Large intestine (tissue), 3 donors: Measurements from ENCODE around the gene THSD4. TPM values are rescaled to one million over a fixed set of nuclear protein-coding genes. Genes with fewer than 3 reads are reported as not detected.
"Not testable (repeated sequence)": the region's sequence is repeated elsewhere in the genome, so short reads cannot be mapped to it uniquely, and the experiment has no call there.

ENCODE experiments used
- DNase-seq, 2 donors: peaks; one replicate each; pipeline versions ENCODE4 v3.0.0 to v3.0.0-alpha.2; 2013
- H3K27ac ChIP-seq: one replicate; pipeline ENCODE4 v1.5.1; 2013; ENCODE audit warnings: low read length
- H3K27me3 ChIP-seq: 2 replicates; pipeline ENCODE4 v1.6.1; 2013; ENCODE audit warnings: low read length; ENCODE audit not compliant: control insufficient read depth, insufficient read depth
- H3K36me3 ChIP-seq: 2 replicates; pipeline ENCODE4 v1.6.1; 2013; ENCODE audit warnings: low read length; ENCODE audit not compliant: control insufficient read depth, insufficient read depth
- H3K4me1 ChIP-seq: one replicate; pipeline ENCODE4 v1.6.1; 2013; ENCODE audit warnings: low read length; ENCODE audit not compliant: control insufficient read depth, insufficient read depth
- H3K4me3 ChIP-seq: one replicate; pipeline ENCODE4 v1.5.1; 2013; ENCODE audit warnings: low read length
- H3K9me3 ChIP-seq: one replicate; pipeline ENCODE4 v1.6.1; 2013; ENCODE audit warnings: mild to moderate bottlenecking, low read depth, low read length, moderate library complexity; ENCODE audit not compliant: control insufficient read depth
- WGBS: methylation state at CpG from one replicate; pipeline ENCODE4 v1.1.5; 2013; ENCODE audit warnings: low lambda C conversion rate; ENCODE audit not compliant: insufficient coverage; 5-methylcytosine and 5-hydroxymethylcytosine counted together
- polyA plus RNA-seq: library from polyadenylated mRNA; unstranded; fragments of 120-200 nt; gene quantifications from one replicate; pipeline ENCODE4 v1.2.1, GENCODE V29; 2013

Gene THSD4
- polyA plus RNA-seq, 1 donor, result 17.5 TPM

DNA sequence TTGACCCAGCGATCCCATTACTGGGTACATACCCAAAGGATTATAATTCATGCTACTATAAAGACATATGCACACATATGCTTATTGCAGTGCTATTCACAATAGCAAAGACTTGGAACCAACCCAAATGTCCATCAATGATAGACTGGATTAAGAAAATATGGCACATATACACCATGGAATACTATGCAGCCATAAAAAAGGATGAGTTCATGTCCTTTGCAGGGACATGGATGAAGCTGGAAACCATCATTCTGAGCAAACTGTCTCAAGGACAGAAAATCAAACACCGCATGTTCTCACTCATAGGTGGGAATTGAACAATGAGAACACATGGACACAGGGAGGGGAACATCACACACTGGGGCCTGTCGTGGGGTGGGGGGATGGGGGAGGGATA is 286.5 kb downstream of the THSD4 start:
- not testable (repeated sequence) for H3K27me3 ChIP-seq, H3K9me3 ChIP-seq, DNase-seq, H3K36me3 ChIP-seq, H3K27ac ChIP-seq, H3K4me1 ChIP-seq, H3K4me3 ChIP-seq
- no CpG with 5 or more reads among the region's 3 CpGs for WGBS

DNA sequence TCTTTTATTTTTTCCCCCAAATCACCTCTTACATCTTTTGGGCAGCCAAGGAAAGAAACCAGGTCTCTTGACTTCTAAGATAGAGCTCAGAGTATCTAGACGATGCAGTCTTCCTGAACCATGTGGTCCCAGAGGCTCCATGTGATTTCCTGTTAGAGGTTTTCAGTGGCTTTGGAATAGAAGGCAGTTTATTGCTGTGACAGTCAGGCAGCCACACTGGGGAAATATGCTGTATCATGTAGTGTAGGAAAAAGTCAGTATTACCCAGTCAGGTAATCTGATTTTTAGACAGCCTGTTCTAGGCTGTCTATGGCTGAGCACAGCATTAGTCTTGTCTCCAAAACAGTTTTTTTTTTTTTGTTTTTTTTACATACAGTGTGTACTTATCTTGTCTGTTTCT is 294.3 kb downstream of the THSD4 start:
- Histone ChIP-seq H3K27ac (no peak overlapping the region), H3K4me1 (peaks cover 19% of the 10 kb centered on the region)

DNA sequence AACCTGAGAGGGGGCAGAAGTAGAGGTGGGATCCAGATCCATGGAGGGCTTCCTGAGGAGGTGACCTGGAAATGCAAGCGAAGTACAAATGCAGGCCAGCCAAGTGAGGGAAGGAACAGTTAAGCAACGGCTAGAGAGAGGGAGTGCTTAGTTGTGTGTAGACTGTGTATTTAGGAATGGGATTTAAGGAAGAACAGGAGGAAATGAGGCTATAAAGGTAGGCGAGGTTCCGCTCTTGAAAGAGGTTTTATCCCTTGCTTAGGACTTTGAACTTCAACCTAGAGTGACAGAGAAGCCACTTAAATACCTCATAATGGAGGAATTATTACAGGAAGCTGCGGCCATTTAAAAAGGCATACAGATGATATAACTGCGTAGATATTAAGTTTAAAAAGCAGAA is 295.1 kb downstream of the THSD4 start:
- Histone ChIP-seq H3K27me3 (no peaks in the 10 kb centered on the region), H3K27ac (peak overlapping the region; percentile 43), H3K9me3 (no peaks in the 10 kb centered on the region), H3K4me1 (peaks cover 19% of the 10 kb centered on the region), H3K4me3 (no peak overlapping the region), H3K36me3 (no peaks in the 10 kb centered on the region)
- DNase-seq, result peak; percentile 71 to 89
- WGBS, result 26% methylated on average over 3 of the region's 6 CpGs

More for the DNA sequence above, 294.3 kb downstream of the THSD4 start:
- H3K36me3 ChIP-seq, result no peaks in the 10 kb centered on the region
- H3K27me3 ChIP-seq, result no peaks in the 10 kb centered on the region
- no peaks in the 10 kb centered on the region for H3K9me3 ChIP-seq
- no CpG with 5 or more reads among the region's 1 CpG for WGBS
- DNase-seq, result peak in 1 of 2 donors; percentile 42
- H3K4me3 ChIP-seq, result no peak overlapping the region

DNA sequence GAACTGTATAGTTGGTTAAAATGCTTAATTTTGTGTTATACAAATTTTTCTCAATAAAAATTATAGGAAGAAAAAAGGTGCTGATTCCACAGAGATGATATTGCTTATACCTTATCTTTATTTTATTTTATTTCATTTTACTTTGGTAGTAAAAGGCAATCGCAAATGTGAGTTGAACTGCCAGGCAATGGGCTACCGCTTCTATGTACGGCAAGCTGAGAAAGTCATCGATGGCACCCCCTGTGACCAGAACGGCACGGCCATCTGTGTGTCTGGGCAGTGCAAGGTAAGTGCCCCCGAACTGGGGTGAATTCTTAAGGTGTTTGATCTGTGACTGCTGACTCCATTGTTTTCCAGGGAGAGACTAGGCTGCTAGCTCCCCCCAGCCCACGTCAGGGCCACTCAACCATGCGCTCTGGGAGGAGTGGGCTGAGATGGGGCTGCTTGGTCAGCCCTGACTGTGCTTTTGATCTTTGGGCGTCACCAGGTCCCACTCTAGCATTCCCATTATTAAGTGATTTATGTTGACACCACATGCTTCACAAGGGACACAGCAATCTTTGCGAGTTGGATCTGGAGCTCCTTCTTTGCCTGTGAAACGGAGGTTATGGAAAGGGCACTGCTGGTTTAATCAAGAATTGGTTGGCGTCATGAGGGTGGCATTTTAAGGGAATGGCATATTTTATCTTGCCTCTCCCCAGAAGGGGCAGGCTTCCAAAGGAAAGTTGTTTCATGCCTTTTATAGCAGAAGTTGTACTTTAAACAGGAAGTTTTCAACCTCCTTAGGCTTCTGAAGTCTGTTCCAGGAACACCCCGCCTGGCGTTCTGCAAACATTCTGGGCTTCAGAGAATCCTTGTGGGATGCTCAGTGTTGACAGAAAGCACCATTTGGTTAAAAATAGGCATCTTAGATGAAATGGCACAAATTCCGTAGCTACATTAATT is 296.5 kb downstream of the THSD4 start:
- peak; percentile 38 to 73 for DNase-seq

DNA sequence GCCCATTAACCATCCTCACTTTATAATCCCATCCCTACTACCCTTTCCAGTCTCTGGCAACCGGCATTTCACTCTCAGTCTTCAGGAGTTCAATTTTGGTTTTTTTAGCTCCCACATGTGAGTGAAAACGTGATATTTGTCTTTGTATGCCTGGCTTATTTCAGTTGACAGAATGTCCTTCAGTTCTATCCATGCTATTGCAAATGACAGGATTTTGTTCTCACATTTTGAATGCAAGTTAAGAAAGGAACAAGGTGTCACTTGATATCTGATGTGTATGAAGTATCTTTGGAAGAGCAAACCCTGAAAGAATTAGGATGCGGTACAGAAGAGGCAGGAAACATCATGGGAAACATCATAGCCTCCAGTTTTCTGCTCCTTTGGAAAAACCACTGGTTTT is 298.1 kb downstream of the THSD4 start:
- 100% methylated on average over 2 of the region's 3 CpGs for WGBS
- H3K4me1 ChIP-seq, result peaks cover 19% of the 10 kb centered on the region

More for the DNA sequence above, 296.5 kb downstream of the THSD4 start:
- H3K27ac ChIP-seq, result peak overlapping the region; percentile 4
- no peaks in the 10 kb centered on the region for H3K27me3 ChIP-seq
- H3K4me3 ChIP-seq, result no peak overlapping the region
- no CpG with 5 or more reads among the region's 16 CpGs for WGBS
- H3K4me1 ChIP-seq, result peaks cover 19% of the 10 kb centered on the region
- no peaks in the 10 kb centered on the region for H3K36me3 ChIP-seq
- H3K9me3 ChIP-seq, result no peaks in the 10 kb centered on the region

DNA sequence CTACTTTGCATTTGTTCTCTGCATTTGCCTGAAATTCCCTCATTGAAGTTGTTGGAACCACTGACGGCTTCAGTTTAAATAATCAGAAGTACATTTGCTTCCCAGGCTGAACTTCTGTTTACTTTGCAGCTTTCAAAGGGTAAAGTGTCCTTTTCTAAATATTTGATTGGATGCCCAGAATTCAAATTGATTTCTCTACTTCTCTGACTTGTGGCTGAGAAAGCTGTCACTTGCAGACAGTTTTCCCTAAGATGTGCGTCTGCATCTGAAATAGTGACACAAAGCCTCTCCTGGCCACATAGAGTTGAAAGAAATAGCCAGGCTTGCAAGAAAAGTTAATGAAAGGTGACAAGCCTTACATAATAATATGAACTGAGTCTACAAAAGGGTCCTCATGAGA is 299.6 kb downstream of the THSD4 start:
- Histone ChIP-seq H3K9me3 (no peaks in the 10 kb centered on the region), H3K4me3 (no peak overlapping the region), H3K27me3 (no peaks in the 10 kb centered on the region), H3K27ac (no peak overlapping the region), H3K36me3 (no peaks in the 10 kb centered on the region), H3K4me1 (peaks cover 19% of the 10 kb centered on the region)
- no peak for DNase-seq
- WGBS, result no CpG with 5 or more reads among the region's 2 CpGs

More for the DNA sequence above, 298.1 kb downstream of the THSD4 start:
- H3K9me3 ChIP-seq, result no peaks in the 10 kb centered on the region
- no peak overlapping the region for H3K4me3 ChIP-seq
- DNase-seq, result no peak
- H3K36me3 ChIP-seq, result no peaks in the 10 kb centered on the region
- H3K27me3 ChIP-seq, result no peaks in the 10 kb centered on the region
- no peak overlapping the region for H3K27ac ChIP-seq

DNA sequence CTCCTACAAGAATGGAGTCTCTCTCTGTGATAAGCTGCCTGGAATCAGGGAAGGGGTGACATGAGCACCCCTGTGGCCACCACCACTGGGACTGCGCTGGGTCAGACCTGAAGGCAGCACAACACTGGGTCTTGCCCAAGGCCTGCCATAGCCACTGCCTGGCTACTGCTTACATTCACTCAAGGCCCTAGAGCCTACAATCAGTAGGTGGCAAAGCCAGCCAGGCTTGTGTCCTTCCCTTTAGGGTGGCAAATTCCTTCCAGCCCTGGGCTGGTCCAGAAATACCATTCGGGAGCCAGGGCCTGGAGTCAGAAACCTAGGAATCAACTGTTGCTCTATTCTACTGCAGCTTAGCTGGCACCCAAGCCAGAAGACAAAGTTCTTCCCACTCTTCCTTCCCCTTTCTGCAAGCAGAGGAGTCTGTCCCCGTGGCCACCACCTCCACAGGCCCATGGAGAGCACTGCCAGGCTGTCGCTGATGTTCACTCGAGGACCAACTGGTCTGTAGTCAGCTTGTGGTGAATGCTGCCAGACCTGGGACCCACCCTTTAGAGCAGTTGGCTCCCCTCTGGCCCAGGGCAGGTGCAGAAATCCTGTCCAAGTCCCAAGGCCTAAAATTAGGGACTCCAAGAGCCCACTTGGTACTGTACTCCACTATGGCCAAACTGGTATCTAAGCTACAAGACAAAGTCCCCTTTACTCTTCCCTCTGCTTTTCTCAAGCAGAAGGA is 307.4 kb downstream of the THSD4 start:
- H3K4me3 ChIP-seq, result no peak overlapping the region
- H3K27me3 ChIP-seq, result no peaks in the 10 kb centered on the region
- DNase-seq, result no peak
- no peaks in the 10 kb centered on the region for H3K36me3 ChIP-seq
- H3K27ac ChIP-seq, result no peak overlapping the region
- no peaks in the 10 kb centered on the region for H3K4me1 ChIP-seq
- no CpG with 5 or more reads among the region's 5 CpGs for WGBS
- H3K9me3 ChIP-seq, result no peaks in the 10 kb centered on the region

DNA sequence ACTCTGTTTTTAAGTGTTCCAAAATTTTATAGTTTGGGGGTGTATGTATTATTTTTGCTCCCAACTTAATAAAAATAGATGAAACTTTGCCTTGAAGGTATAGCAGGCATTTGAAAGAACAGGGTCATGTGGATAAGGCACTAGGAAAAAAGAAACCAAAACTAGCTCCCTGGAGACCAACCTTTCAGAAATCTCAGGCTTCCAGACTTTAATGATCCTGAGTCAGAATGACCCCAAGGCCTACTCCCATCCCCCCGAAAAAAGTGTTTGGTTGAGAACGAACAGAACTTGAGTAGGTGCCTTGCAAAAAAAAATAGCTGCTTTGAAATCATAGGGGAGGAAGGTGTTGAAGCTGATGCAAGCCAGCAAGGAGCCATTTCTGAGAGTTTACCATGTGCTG is 309.5 kb downstream of the THSD4 start:
- H3K27me3 ChIP-seq, result no peaks in the 10 kb centered on the region
- no peak overlapping the region for H3K4me3 ChIP-seq
- H3K9me3 ChIP-seq, result no peaks in the 10 kb centered on the region
- WGBS, result no CpG with 5 or more reads among the region's 2 CpGs
- H3K4me1 ChIP-seq, result no peaks in the 10 kb centered on the region
- H3K27ac ChIP-seq, result no peak overlapping the region
- no peaks in the 10 kb centered on the region for H3K36me3 ChIP-seq
- DNase-seq, result peak in 1 of 2 donors; percentile 43

DNA sequence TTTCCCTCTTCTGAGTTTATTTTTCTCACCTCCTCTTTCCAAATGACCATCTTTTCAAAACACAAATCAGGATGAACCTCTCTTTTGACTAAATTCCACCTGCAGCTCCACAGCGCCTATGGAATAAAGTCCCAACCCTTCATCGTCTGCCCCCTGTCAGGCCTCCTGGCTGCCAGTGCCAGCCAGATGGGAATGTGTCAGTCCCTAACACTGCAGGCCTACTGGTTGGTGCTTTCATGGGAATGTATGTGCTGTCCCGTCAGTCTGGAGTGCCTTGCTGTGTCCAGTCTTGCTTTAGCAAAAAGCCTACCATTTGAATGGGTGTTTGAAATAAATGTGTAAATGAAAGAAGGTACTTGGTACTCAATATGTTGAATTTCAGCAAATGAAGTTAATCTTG is 310.1 kb downstream of the THSD4 start:
- DNase-seq, result no peak
- no peaks in the 10 kb centered on the region for H3K36me3 ChIP-seq
- H3K27ac ChIP-seq, result no peak overlapping the region
- no peaks in the 10 kb centered on the region for H3K4me1 ChIP-seq
- no CpG with 5 or more reads among the region's 3 CpGs for WGBS
- no peak overlapping the region for H3K4me3 ChIP-seq
- no peaks in the 10 kb centered on the region for H3K9me3 ChIP-seq
- H3K27me3 ChIP-seq, result no peaks in the 10 kb centered on the region

DNA sequence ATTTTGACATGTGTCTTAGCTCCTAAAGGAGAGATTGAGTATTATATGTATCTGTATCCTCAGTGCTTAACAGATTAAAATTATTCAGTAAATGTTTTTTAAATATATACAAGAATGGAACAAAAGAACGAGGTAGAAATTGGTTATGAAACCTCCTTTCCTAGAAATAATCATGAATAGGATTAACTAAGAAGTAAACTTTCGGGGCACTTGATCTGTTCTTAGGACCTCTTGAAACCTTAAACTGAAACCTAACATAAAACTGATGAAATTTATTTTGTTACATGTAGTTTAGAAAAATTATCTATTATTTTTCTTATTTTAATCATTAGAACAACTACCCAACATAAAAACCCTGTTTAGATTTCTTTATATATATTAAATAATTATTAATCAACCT is 311.5 kb downstream of the THSD4 start:
- no peaks in the 10 kb centered on the region for H3K4me1 ChIP-seq
- no peaks in the 10 kb centered on the region for H3K27me3 ChIP-seq
- H3K36me3 ChIP-seq, result no peaks in the 10 kb centered on the region
- H3K27ac ChIP-seq, result no peak overlapping the region
- H3K4me3 ChIP-seq, result no peak overlapping the region
- WGBS, result no CpG with 5 or more reads among the region's 2 CpGs
- DNase-seq, result no peak
- no peaks in the 10 kb centered on the region for H3K9me3 ChIP-seq
